Esophagus mucosa (tissue), 1 donor: ENCODE results near the gene ITGB1BP1. TPM values are rescaled to one million over a fixed set of nuclear protein-coding genes. Genes with fewer than 3 reads are reported as not detected.
"Not testable (repeated sequence)": the region's sequence is repeated elsewhere in the genome, so short reads cannot be mapped to it uniquely, and the experiment has no call there.

Source experiments
- ATAC-seq: fragments of 200-7000 bp; cut with Tn5 transposase; one replicate; pipeline ENCODE4 v1.9.1; 2020
- total RNA-seq: library from RNA; stranded (reverse); gene quantifications from one replicate; pipeline ENCODE4 v1.2.4, GENCODE V29; 2023
- donor health status: DM: yes; HTN: yes; CAD: no.

The ITGB1BP1 gene
- total RNA-seq, 1 donor from 2014 or later = 53.8 TPM

- peak; percentile 86 for ATAC-seq
Observed at GRCh38 chr2:9400268-9401058, 22.9 kb downstream of the ITGB1BP1 start.

DNA sequence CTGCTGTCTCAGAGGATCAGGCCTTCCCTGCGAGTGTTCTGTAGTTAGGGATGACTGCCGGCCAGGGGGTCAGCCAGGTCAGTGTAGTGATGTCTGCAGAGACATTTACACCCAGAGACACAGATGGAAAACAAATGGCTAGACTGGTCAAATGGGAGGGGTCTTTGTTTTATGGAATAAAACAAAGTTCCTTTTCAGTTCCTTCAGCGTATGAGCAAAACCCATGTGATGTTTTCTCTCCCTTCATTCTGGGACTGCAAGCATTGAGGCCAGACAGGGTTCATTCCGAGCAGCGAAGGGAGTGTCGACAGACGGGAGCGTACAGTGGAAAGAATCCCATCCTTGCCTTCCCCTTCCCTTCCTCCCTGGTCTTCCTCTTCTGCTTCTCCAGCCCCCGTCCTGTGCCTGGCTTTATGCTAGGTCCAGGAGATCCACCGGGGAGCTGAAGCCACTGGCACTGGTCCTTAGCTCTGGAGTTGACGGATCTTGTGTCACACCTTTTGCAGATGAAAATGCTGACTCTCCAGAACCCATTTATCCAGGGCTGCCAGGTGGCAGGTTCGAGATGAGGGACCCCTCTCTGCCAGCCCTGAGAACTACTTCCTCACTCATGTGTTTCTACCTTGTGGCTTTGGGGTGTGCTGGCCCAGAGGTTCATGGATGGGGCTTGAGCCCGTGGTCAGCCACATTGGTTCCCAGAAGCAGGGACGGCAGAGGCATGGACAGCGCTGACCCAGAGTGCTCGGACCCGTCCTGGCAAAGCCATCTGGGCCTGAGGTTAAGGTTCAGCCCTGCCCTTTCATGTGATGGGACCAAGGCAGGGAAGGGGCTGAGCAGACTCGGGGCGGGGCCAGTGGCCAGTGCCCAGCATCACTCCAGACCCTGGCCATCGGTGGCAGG lies 24.2 kb downstream of the ITGB1BP1 start:
- no peak for ATAC-seq

DNA sequence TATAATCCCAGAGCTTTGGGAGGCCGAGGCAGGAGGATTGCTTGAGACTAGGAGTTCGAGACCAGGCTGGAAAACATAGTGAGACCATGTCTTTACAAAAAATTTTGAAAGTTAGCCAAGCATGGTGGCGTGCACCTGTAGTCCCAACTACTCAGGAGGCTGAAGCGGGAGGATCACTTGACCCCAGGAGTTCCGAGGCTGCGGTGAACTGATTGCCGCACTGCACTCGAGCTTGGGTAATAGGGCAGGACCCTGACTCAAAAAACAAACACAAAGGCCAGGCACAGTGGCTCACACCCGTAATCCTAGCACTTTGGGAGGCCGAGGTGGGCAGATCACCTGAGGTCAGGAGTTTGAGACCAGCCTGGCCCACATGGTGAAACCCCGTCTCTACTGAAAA lies 25.1 kb downstream of the ITGB1BP1 start:
- ATAC-seq = not testable (repeated sequence)

- no peak for ATAC-seq
Observed at GRCh38 chr2:9397201-9397600, 26.1 kb downstream of the ITGB1BP1 start.

DNA sequence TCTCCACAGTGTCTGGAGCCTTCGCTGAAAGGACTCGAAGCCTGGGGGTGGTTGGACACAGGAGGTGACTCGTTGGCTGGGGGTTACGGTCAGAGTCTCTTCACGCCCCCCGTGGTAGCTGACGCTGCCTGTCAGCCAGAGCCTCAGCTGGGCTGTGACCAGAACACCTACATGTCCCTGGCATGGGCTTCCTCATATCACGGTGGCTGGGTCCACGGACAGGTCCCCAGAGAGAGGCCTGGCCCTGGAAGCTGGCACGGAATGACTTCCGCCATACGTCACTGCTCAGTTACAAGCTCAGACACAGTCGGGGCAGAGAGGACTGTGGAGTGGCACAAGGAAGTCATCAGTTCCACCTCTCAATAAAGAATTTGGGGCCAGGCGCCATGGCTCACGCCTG lies 28.5 kb downstream of the ITGB1BP1 start:
- no peak for ATAC-seq

DNA sequence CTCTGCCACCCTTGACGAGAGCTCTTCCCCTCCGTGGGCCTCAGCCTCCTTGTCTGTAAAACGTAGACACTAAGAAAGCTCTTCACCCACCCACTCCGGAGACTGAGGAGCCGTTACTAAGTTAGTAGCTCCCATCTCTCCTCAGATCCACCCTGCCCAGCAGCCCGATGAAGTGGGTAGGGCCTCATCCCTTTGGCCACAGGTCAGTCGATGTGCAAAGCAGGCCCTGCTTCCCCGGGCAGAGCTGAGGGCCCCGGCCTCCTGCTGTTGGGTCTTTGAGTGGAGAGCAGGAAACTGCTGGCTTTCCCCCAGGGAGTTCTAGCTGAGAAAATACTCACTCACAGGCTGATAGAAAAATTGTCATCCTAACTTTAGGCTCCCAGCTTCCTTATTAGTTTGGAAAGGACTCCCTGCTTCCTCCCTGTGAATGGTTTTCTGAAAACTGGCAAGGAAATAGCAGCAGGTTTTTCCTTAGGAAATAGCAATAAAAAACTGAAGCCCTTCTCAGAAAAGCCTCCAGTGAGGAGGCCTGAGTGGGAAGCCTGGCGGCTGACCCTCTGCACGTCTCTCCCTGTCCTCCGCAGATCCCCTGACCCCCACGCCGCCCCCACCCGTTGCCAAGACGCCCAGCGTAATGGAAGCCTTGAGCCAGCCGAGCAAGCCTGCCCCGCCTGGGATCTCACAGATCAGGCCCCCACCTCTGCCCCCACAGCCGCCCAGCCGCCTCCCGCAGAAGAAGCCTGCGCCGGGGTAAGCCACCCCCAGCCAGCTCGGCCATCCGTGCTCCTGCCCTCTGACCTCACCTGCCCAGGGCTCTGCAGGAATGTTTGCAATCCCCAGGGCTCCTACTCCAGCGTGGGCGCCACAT lies 30.2 kb downstream of the ITGB1BP1 start:
- ATAC-seq = no peak

GRCh38 chr2:9391961-9392720 lies 31.2 kb downstream of the ITGB1BP1 start:
- no peak for ATAC-seq

- no peak for ATAC-seq
Observed at GRCh38 chr2:9390991-9391390, 32.3 kb downstream of the ITGB1BP1 start.

DNA sequence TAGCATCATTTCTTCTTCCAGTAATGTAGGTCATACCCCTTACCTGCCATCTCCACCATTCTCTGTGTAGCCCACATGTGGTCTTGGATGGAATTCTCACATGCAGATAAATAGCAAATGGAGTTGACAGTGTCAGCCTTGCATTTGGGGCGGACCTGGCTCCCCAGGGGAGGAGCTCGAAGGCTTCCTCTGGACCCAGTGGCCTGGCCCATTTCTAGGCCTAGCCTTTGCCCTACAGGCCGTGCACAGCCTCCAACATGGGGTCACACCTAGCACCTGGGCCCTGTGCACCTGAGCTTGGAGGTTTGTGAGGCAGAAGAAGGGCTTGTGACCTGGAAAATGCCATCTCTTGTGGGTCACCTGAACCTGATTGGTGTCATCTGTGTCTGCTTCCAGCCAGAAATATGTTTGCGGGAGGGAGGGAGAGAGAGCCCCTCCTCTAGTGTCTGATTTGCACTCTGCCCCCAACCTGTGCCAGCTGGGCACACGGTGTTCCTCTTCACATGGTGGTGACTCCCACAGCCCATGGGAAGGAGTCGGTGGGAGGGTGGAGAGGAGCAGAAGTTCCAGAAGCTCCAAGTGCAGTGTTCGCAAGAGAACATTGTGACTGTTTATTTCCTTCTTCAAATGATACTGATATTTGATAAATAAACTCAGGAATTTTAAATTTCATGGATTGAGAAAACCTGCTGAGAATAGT lies 33.0 kb downstream of the ITGB1BP1 start:
- no peak for ATAC-seq

DNA sequence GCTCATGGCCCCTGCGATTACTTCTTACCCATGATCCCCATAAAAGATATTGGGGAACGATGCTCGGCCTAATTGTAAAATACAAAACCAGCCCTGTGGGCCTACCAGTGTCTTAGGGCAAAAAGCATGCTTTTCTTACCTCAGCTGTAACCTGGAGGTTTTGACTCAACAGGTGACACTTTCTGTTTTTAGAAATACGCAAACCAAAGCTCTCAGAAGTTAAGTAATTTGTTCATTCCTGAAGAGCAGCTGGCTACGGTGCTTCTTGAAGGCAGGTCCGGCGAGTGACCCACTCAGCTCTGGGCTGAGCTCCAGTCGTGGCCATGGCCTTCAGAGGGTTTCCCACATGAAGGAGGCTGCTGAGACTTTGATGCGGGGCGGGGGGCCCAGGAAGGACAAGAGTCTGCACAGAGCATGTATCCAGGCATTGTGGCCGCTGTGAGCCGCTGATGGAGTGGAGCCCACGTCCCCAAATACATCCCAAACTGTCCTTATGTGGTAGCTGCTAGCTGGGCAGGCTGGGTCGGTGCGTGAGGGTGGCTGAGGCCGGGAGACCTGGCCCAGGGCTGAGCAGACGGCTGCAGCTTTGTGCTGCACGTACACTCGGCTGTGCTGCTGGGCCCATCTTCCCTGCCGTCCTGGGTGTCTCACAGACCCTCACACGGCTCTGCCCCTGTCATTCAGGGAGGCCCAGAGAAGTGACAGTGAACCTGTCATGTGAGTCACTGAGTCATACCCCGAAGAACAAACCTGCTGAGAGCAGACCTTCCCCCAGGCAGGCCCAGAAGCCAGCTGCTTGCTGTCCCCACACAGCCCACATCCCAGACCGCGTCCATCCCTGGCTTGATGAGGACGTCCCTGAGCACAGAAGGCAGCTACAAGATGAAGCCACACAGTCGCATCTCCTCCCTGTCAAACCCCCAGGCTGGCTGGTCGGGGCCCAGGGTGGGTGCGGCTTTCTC lies 34.1 kb downstream of the ITGB1BP1 start:
- no peak for ATAC-seq

DNA sequence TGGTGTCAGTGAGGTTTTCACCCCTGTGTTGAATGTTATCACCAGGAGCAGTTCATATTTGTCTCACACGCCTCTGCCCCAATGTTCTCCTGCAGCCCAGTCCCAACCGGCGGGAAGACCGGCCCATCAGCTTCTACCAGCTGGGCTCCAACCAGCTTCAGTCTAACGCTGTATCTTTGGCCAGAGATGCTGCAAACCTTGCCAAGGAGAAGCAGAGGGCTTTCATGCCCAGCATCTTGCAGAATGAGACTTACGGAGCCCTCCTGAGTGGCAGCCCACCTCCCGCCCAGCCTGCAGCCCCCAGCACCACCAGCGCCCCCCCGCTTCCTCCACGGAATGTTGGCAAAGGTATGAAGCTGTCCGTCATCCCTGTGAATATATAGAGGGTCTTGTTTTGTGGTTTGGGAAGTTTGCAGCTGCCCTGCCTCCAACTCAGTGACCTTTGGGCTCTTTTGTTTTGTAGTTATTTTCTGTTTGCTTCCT lies 35.1 kb downstream of the ITGB1BP1 start:
- no peak for ATAC-seq

- no peak for ATAC-seq
Observed at GRCh38 chr2:9385841-9386240, 37.5 kb downstream of the ITGB1BP1 start.

GRCh38 chr2:9384521-9384920 lies 38.8 kb downstream of the ITGB1BP1 start:
- ATAC-seq = no peak

DNA sequence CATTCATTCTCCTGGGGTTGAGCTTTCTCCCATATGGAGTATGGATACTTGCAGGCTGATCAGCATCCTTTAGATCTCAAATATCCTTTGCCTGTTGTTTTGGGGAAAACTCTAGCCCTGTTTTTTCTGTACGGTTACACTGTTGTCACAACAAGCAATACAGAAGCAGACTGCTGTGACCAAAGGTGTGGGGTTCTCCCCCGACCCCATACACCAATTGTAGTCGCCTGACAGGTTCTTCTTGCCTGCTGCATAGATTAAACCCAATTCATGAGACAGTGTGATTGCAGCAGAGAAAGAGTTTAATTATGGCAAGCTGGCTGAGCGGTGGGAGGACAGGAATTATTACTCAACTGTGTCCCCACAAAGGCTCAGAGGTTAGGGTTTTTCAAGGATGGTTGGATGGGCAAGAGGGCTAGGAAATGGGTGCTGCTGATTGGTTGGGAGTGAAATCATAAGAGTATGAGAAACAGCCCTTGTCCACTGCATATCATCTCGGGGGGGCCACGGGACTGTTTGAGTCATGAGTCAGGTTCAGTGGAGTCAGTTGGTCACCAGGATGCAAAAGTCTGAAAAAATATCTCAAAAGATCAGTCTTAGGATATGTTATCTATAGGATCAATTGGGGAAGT lies 40.6 kb downstream of the ITGB1BP1 start:
- ATAC-seq = no peak

- ATAC-seq = peak; percentile 85
Observed at GRCh38 chr2:9380702-9381628, 42.4 kb downstream of the ITGB1BP1 start.

DNA sequence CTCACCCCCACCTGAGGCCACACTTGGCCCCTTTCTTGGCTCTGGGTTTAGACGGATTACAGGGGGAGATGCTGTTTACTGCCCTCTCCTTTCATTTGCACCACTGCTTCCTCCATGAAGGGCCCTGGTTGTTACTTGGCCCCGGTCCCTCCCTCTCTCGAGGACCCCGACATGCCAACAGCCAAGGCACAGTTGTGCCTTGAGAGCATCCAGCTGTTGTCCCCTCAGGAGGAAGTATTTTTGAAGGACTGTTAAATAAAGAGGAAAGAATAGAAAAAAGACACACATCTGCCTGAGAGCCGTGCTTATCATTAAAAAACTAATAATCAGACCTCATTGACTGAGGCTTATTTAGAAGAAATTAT lies 44.0 kb downstream of the ITGB1BP1 start:
- ATAC-seq = no peak

DNA sequence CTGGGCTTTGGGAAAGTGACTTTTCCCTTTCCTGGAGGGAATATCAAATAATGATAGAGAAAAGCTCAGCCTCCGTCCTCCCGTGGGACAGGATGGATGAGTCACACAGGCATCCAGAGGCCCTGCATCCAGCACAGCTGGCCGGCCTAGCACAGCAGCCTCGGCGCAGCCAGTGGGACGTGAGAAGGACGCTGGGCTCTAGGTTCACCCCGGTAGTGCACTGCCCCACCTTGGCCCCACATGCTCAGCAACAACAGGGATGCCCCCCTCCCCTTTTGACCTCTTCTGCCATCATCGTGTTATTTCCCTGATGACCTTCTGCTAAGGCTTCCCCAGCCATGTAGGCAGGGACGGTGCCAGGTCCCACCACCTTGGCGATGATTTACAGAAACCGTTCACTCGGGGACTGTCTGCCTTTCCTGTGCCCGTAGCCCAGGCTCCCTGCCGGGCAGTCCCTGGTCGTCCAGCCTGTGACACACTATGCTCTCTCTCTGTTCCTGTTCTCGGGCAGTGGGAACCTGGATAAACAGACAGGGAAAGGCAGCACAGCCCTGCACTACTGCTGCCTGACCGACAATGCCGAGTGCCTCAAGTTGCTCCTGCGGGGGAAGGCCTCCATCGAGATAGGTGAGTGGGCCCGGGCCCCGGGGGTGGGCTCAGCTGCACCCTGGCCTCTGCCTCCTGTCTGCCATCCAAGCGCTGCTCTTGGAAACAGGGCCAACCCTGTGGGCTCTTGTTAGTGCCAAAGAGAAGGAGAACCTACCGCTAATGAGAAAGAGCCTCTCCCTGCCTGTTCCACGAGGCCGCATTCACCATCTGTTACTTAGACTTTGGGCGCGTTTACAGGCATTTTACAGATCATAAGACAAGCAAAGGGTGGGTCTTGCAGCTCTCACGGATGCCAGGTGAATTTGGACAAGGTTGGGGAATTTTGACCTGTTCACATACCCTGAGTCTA lies 44.6 kb downstream of the ITGB1BP1 start:
- no peak for ATAC-seq
